K562 (cell line): ENCODE data around the gene RELL1. TPM values are rescaled to one million over a fixed set of nuclear protein-coding genes. Genes with fewer than 3 reads are reported as not detected.

Experiments
- ATAC-seq: fragments of 200-7000 bp; cut with Tn5 transposase; 3 replicates; pipeline ENCODE4 v1.9.1; 2020; ENCODE audit warnings: moderate library complexity
- BruUV-seq: library from RNA; stranded (reverse); fragments of 400-500 nt; replicated peaks from 2 replicates; lab custom pipeline; 2021; lab: Mats Ljungman, UMichigan
- CTCF ChIA-PET: fragments of 300-600 bp; formaldehyde crosslinking; extraction: SDS; loops from one replicate; lab custom pipeline; 2021; ENCODE audit warnings: low intra/inter-chr PET ratio; lab: Yijun Ruan, JAX
- POLR2A ChIA-PET: fragments of 300-600, 350-650 bp; sonication (Branson Sonifier 250); formaldehyde crosslinking; extraction: SDS; loops from one replicate; lab custom pipeline; 2021; ENCODE audit warnings: antibody characterized with exemption, inconsistent platforms; lab: Yijun Ruan, JAX
- DNase-seq, 4 experiments: peaks; one replicate each; pipeline versions ENCODE4 v3.0.0 to v3.0.0-alpha.2; 2011 to 2018; ENCODE audit warnings: low spot score in 3 of 4, mixed read lengths in 3 of 4; ENCODE audit errors: extremely low read depth in 1 of 4
- FAIRE-seq: peaks from 2 replicates; lab custom pipeline; 2011; peaks lifted over from hg19 to GRCh38; lab: Jason Lieb, UNC
- H2AFZ ChIP-seq: 2 replicates; pipeline ENCODE4 v1.6.0; 2011; ENCODE audit warnings: low read depth, low read length, control low read depth, inconsistent platforms
- H3K27ac ChIP-seq: fragments of 200-600 bp; 3 replicates; pipeline ENCODE4 v1.8.0; 2011; ENCODE audit warnings: low read depth, mild to moderate bottlenecking, control low read depth, inconsistent platforms, low read length, moderate library complexity, mixed read lengths; ENCODE audit errors: extremely low read depth
- H3K27me3 ChIP-seq, 2 experiments: fragments of 300-600 bp in 1 of 2; 2 replicates in 1 of 2; 3 replicates in 1 of 2; pipeline versions ENCODE4 v1.6.0 to v1.8.0; 2011; ENCODE audit warnings: inconsistent platforms in 2 of 2, low read length in 2 of 2, mild to moderate bottlenecking in 1 of 2, mixed read lengths in 1 of 2, moderate library complexity in 1 of 2; ENCODE audit not compliant: control insufficient read depth in 2 of 2, insufficient read depth in 2 of 2
- H3K36me3 ChIP-seq: fragments of 300-600 bp; 3 replicates; pipeline ENCODE4 v1.8.0; 2011; ENCODE audit warnings: mild to moderate bottlenecking, low read length, inconsistent platforms; ENCODE audit not compliant: control insufficient read depth, insufficient read depth
- H3K4me1 ChIP-seq, 2 experiments: fragments of 200-600 bp in 1 of 2; replicated peaks in 1 of 2; 2 replicates in 1 of 2; 3 replicates in 1 of 2; pipeline versions ENCODE4 v1.5.1 to v1.8.0; 2011; ENCODE audit warnings: inconsistent platforms in 2 of 2, low read length in 2 of 2, mild to moderate bottlenecking in 1 of 2, mixed read lengths in 1 of 2, moderate library complexity in 1 of 2; ENCODE audit not compliant: control insufficient read depth in 2 of 2, insufficient read depth in 2 of 2
- H3K4me2 ChIP-seq: 2 replicates; pipeline ENCODE4 v1.6.1; 2011; ENCODE audit warnings: low read length, control low read depth, inconsistent platforms, mixed read lengths; ENCODE audit not compliant: insufficient read depth
- H3K4me3 ChIP-seq: fragments of 200-600 bp; sonication (generic), shearing (Covaris generic); 2 replicates; pipeline ENCODE4 v1.5.1; 2016; ENCODE audit warnings: control low read depth, inconsistent platforms
- H3K79me2 ChIP-seq: fragments of 200-600 bp; 3 replicates; pipeline ENCODE4 v1.8.0; 2011; ENCODE audit warnings: low read length, inconsistent platforms; ENCODE audit not compliant: control insufficient read depth, insufficient read depth
- H3K9ac ChIP-seq, 2 experiments: 2 replicates each; pipeline versions ENCODE4 v1.6.0 to v1.6.1; 2011; ENCODE audit warnings: low read depth in 2 of 2, low read length in 2 of 2, control low read depth in 1 of 2, inconsistent platforms in 1 of 2, mild to moderate bottlenecking in 1 of 2, mixed read lengths in 1 of 2; ENCODE audit not compliant: insufficient read depth in 1 of 2
- H3K9me1 ChIP-seq: one replicate; pipeline ENCODE4 v1.6.0; 2011; ENCODE audit warnings: inconsistent platforms, mild to moderate bottlenecking, low read length, moderate library complexity; ENCODE audit not compliant: control insufficient read depth, insufficient read depth
- H3K9me3 ChIP-seq: replicated peaks from 2 replicates; pipeline ENCODE4 v1.5.1; 2011; ENCODE audit warnings: low read depth, low read length, inconsistent platforms; ENCODE audit not compliant: control insufficient read depth, insufficient read depth
- H4K20me1 ChIP-seq: replicated peaks from 2 replicates; pipeline ENCODE4 v1.6.1; 2011; ENCODE audit warnings: low read length, inconsistent platforms, mixed read lengths; ENCODE audit not compliant: control insufficient read depth, insufficient read depth
- CBX1 ChIP-seq: sonication (generic); IDR thresholded peaks from 2 replicates; pipeline ENCODE4 v1.6.1; 2016; ENCODE audit warnings: antibody characterized with exemption, low read depth, mild to moderate bottlenecking
- CBX5 ChIP-seq: IDR thresholded peaks from 2 replicates; pipeline ENCODE4 v1.6.1; 2014; ENCODE audit warnings: low read depth, borderline replicate concordance
- CREM ChIP-seq: IDR thresholded peaks from 2 replicates; pipeline ENCODE4 v1.6.1; 2014; ENCODE audit warnings: antibody characterized with exemption, low read depth
- EWSR1 ChIP-seq: fragments of 450-650 bp; IDR thresholded peaks from 2 replicates; pipeline ENCODE4 v1.6.1; 2018; ENCODE audit warnings: borderline replicate concordance, mild to moderate bottlenecking, low read depth, moderate library complexity; ENCODE audit not compliant: partially characterized antibody
- GATA2 ChIP-seq: sonication (generic); formaldehyde crosslinking; IDR thresholded peaks from 2 replicates; pipeline ENCODE4 v1.4.0; 2020; ENCODE audit warnings: mild to moderate bottlenecking, missing genetic modification reagents
- HLTF ChIP-seq: fragments of 450-650 bp; IDR thresholded peaks from 2 replicates; pipeline ENCODE4 v1.6.1; 2016
- MYC ChIP-seq, 2 experiments: fragments of 250-450 bp in 1 of 2; sonication (Bioruptor Pico) in 1 of 2; IDR thresholded peaks; 2 replicates each; pipeline versions ENCODE4 v1.5.1 to v1.6.1; 2012 to 2021; ENCODE audit warnings: low read depth in 2 of 2, borderline replicate concordance in 1 of 2, improper control_type of control experiment in 1 of 2, low read length in 1 of 2, mild to moderate bottlenecking in 1 of 2, moderate library complexity in 1 of 2
- PREB ChIP-seq: sonication (generic); formaldehyde crosslinking; IDR thresholded peaks from 2 replicates; pipeline ENCODE4 v1.8.1; 2023; ENCODE audit warnings: mild to moderate bottlenecking, missing genetic modification reagents
- TCFL5 ChIP-seq: fragments of 250-450 bp; sonication (Bioruptor Pico); conservative IDR thresholded peaks from 2 replicates; pipeline ENCODE4 v1.6.1; 2021; ENCODE audit warnings: mild to moderate bottlenecking, moderate library complexity, matching md5 sums
- ZFP91 ChIP-seq: sonication (generic); formaldehyde crosslinking; IDR thresholded peaks from 2 replicates; pipeline ENCODE4 v1.8.0; 2022; ENCODE audit warnings: mild to moderate bottlenecking, missing genetic modification reagents
- ZNF140 ChIP-seq: fragments of 250-450 bp; sonication (Bioruptor Pico); IDR thresholded peaks from 2 replicates; pipeline ENCODE4 v1.8.0; 2021; ENCODE audit warnings: moderate library complexity, mild to moderate bottlenecking, inconsistent platforms
- WGBS: fragments of 100-300 bp; shearing (Covaris generic); methylation state at CpG from one replicate; pipeline ENCODE4 v1.1.6; 2016; ENCODE audit warnings: low coverage, mixed read lengths; ENCODE audit not compliant: insufficient coverage; ENCODE audit errors: missing lambda C conversion rate; 5-methylcytosine and 5-hydroxymethylcytosine counted together
- in situ Hi-C: fragments of 300-500 bp; cut with MboI; formaldehyde crosslinking; loops from 4 replicates; pipeline ENCODE4 v1.15.0; 2018; ENCODE audit warnings: inconsistent platforms, mixed read lengths
- intact Hi-C: fragments of 100-400 bp; cut with micrococcal nuclease; formaldehyde crosslinking; loops from 2 replicates; pipeline ENCODE4 v1.14.2; 2022
- polyA plus RNA-seq, 8 experiments: library from polyadenylated mRNA; depleted of rRNA in 4 of 8; stranded (reverse) in 5 of 8; unstranded in 3 of 8; fragments of >200 nt; fragmentation: Nextera tagmentation in 2 of 8; fragmentation: Illumina TruSeq in 1 of 8; extraction: Ambion mirVana in 2 of 8; extraction: Trizol in 1 of 8; gene quantifications; 2 replicates each; pipeline versions ENCODE4 v1.2.1 to v1.2.3, GENCODE V29; 2011 to 2014; ENCODE audit warnings: inconsistent platforms in 1 of 8, missing spikeins in 1 of 8
- total RNA-seq, 7 experiments: library from RNA; depleted of rRNA in 6 of 7; stranded (reverse); fragments of >200 nt in 6 of 7; fragmentation: Illumina TruSeq in 2 of 7; extraction: Trizol in 2 of 7; gene quantifications; 2 replicates each; pipeline versions ENCODE4 v1.2.1 to v1.2.3, GENCODE V29; 2011 to 2021; ENCODE audit warnings: low replicate concordance in 1 of 7

RELL1 gene
- total and polyA plus RNA-seq, 9 of the 15 experiments (the other 6 are each of a cell fraction or from before 2014, with no cell fraction given), result 0.06 to 3.5 (median 1.7) TPM; not detected in 1

- Histone ChIP-seq H3K9me1 (no peaks in the 10 kb centered on the region), H3K4me3 (no peak overlapping the region), H3K27ac (no peak overlapping the region), H3K36me3 (no peaks in the 10 kb centered on the region), H3K9me3 (no peaks in the 10 kb centered on the region), H2AFZ (no peak overlapping the region), H3K4me2 (no peak overlapping the region), H3K9ac (no peak overlapping the region), H3K79me2 (no peaks in the 10 kb centered on the region), H3K4me1 (no peaks in the 10 kb centered on the region; a peak in 1 of 5 replicates), H3K27me3 (peaks cover 0 to 4% of the 10 kb centered on the region in 2 experiments; a peak in 1 of 5 replicates), H4K20me1 (no peaks in the 10 kb centered on the region; the same call in 1 of the 2 replicates)
- CTCF ChIA-PET, result no interaction called here
- in situ Hi-C loops, result no loop called here
- no TSS peak for BruUV-seq
- intact Hi-C loops, result no loop called here
- ATAC-seq (no peak), FAIRE-seq (no peak), DNase-seq (no peak)
- 5% methylated on average over 3 of the region's 3 CpGs for WGBS
- POLR2A ChIA-PET, result interaction anchor here (1.5 kb wide), 1 partner anchor 14 kb away, joined by 3 read pairs; no protein-coding TSS in a partner anchor
- TF ChIP-seq ZNF140 (CRISPR knock-in tag), result no peak
- TF ChIP-seq MYC (IDR thresholded peaks at IDR 0.05; ENCODE audit: low read depth, low read length), result no peak
- TF ChIP-seq MYC (CRISPR knock-in tag; IDR thresholded peaks at IDR 0.05; ENCODE audit: borderline replicate concordance, low read depth), result no peak
- no peak for TF ChIP-seq ZFP91 (CRISPR knock-in tag)
- TF ChIP-seq EWSR1, result no peak
- no peak for TF ChIP-seq CBX5
- TF ChIP-seq TCFL5 (CRISPR knock-in tag), result no peak
- no peak for TF ChIP-seq CBX1
- TF ChIP-seq CREM, result no peak
- no peak for TF ChIP-seq GATA2 (CRISPR knock-in tag)
- no peak for TF ChIP-seq PREB (CRISPR knock-in tag)
- no peak for TF ChIP-seq HLTF
Observed at GRCh38 chr4:37661772-37662171, 24.4 kb downstream of the RELL1 start.
